HG02938 (cell line): ENCODE results near the gene NUP214.
"Not testable (repeated sequence)": the region's sequence is repeated elsewhere in the genome, so short reads cannot be mapped to it uniquely, and the experiment has no call there.

ENCODE experiments used
- ATAC-seq: cut with Tn5 transposase; IDR thresholded peaks from one replicate; pipeline ENCODE4 v1.9.1; 2021; ENCODE audit warnings: mild to moderate bottlenecking, moderate library complexity; ENCODE audit not compliant: unreplicated experiment

NUP214 gene

DNA sequence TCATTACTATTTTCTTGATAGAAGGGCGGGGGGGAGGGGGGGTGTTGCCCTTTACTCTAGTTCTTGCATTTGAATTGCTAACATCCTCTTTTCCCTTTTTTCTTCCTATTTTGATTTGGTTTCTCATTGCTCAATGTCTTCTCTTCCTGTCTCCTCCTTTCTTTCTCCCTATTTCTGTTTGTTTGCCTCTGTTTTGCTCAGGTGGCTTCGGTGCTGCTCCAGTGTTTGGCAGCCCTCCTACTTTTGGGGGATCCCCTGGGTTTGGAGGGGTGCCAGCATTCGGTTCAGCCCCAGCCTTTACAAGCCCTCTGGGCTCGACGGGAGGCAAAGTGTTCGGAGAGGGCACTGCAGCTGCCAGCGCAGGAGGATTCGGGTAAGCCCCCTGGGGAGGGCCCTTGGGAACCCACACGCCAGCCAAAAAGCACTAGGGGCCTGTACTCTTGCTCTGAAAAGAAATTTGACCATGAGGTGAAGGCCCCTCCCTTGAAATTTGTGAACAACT, 102.6 kb downstream of the NUP214 start:
- ATAC-seq = no peak

DNA sequence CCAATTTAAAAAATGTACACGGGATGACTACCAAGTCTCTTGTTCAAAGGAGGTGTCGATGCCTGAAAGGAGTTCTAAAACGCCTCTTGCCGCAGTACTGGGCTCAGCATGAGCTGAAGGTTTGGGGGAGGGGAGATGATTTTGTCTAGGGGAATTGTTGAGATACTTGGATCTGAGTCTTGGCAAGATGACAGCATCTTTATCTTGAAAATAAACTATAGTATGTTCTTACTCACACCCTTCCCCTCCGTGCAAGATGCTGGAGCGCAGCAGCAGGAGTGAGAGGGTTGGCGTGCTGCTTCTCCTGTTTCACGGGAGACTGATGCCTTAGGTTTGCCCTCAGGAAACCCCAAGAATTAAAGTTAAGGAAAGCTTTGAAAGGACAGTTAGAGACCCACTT, 103.6 kb downstream of the NUP214 start:
- ATAC-seq = no peak

DNA sequence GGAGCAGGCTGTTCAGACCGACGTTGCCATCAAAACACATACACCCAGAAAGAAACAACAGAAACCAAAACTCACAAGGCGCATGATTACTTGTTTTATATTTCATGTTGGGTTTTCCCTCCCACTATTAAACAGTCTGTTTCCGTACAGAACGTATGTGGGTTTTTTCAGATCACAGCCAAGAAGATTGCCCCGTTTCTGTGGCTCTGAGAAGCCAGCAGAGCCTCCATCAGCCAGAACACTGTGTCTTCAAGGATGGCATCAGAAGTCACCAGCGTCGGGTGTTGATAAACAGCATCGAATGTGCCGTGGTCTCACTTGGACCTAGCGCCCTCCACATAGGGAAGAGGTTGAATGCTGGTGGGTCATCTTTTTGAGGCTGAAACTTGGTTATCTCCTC, 108.2 kb downstream of the NUP214 start:
- ATAC-seq = no peak

DNA sequence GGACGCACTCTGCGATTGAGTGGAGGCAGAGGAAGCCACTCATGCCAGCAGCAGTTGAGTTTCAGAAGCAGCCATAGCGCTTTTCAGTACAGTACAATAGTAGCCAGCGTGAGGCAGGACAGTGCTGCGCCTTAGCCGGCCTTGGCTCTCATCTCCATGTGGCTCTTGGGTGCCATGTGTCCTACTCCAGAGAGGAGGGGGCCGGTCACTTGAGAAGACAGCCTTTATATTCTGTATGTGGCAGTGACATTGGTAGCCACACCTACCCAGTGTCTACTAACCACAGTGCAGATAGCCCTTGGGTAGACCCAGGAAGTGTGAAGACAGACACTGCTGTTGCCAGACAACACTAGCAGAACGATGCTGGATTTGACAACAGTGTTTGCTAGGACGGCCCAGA, 108.6 kb downstream of the NUP214 start:
- ATAC-seq = no peak

DNA sequence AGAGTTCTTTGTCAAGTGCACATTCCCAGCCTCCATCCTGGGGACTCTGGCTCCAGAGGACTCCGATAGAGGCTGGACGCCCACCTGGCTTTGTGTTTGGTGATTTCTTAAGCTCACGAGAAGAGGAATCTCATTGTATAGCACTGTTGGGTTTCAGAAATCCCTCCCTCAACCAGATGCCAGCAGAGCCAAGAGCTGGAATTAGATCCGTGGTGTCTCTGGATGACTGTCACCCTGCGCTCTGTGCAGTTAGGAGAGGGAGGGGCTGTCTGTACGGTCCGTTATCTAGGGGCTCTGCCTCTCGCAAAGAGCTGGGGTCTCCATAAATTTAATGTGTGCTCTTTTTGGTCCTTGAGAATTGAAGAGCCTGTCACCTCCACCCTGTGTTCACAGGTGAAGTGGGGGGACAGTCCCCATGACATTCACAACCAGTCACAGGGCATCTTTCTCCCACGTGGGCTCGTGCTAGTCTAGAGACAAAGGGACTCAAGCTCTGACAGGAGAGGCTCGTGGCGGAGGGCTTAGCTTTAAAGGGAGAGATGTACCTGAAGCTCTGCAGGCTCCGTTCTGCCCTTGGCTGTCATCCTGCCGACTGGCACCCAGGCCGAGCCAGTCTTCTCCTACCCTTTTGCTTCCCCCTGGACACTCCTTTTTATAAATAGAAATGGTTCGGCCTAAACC, 109.6 kb downstream of the NUP214 start:
- no peak for ATAC-seq

DNA sequence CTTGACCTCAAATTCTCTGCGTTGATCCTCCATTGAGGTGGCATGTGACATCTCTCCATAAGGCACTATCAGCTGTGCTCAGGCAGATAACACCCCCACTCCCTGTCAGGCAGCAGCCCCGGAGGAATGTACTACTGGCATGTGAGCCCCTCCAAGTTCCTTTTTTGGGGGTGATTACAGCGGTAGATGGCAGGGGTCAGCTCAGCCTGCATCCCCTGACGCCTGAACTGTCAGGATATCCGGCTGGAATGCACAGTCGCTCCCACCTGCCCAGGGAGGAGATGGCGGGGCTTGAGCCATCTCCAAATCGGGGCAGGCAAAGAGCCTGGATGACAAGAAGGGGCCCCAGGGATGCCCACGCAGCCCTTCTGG, 110.1 kb downstream of the NUP214 start:
- ATAC-seq = no peak

DNA sequence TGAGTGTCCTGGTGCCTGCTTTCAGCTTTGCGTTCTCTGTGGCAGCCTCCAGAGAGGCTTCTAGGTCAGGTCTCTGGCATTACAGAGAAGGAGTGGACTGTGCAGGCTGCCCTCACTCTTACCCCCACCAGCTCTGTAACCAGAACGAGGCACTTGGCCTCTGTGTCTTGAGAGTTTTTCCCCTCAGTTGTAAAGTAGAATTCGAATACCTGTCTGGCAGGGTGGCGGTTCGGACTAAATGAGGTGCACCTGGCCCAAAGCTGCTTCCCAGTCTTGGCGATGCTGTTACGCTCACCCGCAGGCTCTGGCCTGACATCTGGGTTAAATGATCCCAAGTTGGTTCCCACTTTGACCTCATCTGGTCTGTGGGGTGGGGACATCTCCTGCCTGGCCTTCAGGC, 110.8 kb downstream of the NUP214 start:
- no peak for ATAC-seq

DNA sequence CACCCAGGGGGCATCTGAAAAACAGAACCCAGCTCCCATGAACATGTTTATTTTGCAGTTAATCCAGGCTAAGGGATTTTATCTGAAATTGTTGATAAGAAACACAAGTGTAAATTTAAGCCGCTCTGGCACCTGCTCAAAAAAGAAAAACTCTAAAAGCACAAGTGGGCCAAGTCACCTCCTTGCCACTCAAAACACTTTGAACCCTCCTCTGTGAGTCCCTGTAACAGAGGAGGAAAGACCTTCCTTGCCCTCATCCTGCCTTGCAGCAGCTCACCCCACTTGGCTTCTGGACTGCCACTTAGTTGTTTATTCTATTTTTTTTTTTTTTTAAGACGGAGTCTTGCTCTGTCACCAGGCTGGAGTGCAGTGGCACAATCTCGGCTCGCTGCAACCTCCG, 111.4 kb downstream of the NUP214 start:
- no peak for ATAC-seq

DNA sequence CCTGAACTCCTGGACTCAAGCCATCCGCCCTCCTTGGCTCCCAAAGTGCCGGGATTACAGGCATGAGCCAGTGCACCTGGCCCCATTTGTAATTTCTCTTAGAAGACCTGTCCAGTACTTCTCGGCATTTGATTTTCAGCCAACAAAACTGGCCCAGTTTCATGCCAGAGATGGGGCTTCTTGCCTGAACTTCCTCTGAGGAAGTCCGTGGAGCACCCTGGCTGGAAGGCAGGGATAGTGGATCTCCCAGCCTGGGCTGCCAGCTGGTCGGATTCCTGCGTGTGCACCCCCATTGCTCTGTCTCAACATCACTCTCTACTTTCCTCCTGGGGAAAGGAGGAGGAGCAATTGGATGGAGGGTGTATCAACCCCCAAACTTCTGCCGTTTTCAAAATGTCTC, 111.9 kb downstream of the NUP214 start:
- no peak for ATAC-seq

DNA sequence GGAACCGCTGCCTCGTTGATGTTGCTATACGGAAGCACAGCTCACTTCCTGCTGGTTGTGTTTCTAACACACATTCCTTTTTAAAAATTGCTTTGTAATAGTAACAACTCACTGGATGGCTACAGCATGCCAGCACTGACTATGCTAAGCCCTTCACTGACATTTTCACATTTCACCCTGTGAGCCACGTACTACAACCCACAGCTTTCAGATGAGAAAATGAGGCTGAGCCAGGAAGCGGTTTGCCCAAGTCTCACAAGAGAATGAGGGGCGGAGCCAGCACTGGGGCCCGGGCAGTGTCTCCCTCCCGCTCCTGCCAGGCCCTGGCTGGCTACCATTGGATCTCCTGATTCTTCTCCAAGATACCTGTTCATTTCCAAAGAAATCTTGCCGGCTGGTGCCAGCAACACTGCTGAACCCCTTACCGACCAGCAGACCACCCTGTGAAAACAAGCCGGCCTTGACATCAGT, 112.6 kb downstream of the NUP214 start:
- ATAC-seq = peak; percentile 74

DNA sequence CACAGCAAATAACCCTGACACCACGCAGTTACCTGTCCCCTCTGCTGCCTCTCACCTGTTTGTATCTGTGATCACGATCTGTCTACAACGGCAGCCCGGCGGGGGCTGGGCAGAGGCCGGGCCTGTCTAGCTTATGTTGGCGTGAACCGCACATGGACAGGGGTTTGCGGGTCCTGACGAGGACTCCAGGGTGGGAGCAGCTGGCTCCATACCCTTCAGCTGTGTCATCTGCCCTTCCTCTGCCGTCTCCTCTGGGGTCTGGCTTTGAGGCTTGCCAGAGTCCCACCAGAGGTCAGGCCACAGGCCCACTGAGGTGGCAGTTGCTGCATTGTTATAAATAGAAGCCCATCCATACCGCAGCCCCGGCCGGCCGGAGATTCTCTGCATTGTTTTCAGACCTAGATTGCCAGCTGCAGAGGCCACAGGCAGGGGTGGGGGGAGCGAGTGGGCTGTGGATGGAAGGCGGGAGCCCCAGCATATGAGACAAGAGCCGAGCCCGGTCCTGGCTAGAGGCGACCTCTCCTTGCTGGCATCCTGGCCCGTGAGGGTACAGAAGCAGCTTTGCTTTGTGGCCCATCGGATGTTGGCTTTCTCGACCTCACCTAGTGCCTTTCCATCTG, 113.1 kb downstream of the NUP214 start:
- ATAC-seq = peak; percentile 5

DNA sequence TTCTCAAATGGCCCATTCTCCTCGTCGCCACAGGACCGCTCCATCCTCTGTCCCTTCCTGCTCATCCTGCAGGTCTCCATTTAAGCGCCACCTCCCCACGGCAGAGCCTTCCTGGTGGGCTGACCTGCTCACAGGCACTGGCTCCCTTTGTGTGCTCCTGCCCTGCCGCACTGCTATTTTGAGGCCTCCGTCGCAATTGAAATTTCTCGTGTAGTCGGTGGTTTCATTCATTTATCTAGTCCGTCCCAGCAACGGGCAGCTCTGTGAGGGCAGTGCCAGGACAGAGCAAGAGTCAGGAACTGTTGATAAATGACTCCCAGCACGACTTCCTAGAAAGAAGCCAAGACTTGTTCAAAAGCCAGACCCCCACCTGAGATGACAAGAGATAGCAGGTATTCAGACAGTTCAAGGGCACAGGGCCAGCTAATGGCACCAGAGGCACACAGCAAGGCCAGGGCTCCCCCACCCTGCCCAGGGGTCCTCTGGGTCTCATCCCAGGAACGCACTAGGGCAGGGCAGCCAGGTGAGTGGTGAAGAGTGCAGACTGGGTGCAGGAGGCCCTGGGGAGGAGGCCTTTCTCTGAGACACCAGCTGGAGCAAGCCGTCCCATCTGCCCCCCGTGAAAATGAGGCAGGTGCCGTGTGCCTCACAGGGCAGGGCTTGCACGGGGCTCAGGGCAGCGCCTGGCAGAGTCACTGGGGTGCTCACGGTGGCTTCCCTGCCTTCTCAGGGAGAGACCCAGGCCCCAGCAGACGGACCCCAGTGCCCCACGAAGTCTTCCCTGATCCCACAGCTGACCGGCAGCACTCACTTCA, 114.0 kb downstream of the NUP214 start:
- no peak for ATAC-seq

DNA sequence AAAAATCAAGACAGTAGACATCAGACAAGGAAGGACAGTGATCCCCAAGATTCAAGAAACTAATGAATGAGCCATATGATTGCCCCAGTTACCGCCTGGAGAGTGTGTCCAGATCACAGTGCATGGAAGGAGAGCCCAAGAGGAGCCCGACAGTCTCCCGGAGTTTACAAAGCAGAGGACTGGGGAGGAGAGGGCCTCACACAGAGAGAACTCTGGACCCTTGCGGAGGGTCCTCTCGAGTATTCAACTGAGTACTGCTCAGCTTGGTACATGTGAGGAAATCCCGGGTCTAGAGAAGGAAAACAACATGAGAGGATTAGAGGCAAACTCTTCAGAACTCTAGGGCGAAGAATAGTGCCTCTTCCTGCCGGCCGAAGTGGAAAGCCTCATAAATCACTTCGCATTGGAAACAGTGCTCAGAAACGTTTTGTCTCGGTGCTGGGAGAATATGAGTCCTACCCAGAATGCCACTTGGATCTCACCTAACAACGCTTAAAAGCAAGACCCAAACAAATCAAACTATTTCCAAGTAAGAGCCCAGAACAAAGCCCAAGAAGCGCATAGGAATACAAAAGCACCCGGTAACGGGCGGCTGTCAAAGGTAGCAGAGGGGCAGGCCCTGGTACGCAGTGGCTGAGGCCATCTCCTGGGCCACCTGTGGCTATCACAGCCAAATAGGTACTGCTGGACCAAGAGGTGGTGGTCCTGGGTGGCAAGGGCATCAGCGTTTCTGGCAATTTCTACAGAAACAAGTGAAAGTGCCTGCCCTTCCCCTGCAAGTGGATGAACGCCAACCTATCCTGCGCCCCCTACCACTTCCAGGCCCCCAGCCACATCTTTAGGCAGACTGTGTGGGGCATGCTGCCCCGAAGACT, 114.9 kb downstream of the NUP214 start:
- no peak for ATAC-seq

DNA sequence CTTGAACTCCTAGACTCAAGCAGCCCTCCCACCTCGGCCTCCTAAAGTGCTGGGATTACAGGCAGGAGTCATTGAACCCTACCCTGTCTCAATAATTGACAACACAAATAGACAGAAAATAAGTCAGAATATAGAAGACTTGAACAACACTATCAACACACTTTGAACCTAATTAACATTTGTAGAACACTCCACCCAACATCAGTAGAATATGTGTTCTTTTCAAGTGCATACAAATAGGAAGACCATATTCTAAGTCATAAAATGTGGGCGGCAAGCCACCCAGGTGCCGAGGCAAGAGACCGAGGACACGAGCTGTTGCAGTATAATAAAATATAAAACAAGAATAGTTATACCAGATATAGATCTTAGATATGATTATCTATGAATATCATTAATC, 118.9 kb downstream of the NUP214 start:
- ATAC-seq = not testable (repeated sequence)

DNA sequence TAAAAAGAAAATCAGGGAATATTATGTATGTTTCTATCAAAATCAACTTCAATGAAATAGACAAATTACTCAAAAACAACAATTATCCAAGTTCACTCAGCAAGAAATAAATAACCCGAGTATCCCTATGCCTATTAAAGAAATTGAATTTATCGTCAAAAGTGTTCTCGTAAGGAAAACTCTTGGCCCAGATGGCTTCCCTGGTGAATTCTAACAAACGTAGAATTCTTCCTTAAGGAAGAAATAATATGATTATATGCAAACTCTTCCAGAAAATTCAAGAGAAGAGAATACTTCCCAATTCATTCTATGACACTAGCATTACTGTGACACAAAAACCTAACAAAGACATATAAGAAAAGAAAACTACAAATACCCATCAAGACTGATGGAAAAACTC, 121.2 kb downstream of the NUP214 start:
- ATAC-seq = no peak

DNA sequence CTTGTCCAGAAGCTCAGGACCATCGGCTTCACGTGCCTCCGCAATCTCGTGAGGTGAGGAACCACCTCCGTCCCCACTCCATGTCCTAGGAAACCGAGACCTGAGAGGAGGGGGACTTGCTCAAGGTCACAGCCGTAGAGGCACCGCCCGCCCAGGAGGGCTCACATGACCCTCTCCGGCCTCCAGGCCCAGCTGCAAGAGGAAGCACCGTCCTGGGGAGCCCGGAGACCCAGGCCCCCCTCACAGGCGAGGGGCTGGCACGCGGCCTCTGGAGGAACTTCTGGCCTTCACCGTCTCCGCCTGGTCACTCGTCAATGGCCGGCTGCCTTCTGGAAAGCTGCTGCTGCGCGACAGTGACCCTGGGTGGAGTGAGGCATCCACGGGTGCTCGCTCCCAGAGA, 126.7 kb downstream of the NUP214 start:
- ATAC-seq = no peak

DNA sequence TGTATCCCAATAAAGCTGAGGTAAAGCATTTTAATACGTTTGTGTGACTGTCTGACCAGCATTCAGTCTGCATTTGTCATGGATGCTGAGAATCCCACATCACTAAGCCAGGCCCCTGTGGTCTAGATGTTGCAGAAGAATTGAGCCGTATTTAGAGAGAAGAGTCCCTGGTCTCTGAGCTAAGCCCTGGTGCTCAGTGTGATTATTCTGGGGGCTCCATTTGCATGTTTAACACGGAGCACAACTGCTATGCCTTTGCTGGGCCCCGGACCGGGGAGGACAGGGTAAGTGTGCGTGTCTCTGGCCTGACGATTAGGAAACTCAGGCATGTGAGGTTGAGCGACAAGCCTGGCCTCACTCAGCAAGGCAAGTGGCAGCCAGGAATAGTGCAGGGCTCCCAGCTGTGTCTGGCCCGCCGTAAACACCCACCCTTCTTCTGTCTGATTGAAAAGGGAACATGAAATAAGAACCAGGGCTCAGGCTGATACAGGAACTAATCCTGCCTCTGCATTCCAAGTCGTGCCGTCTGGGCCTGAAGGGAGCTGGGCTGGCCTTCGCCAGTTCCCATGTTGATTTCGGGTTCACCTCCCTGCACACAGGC, 128.6 kb downstream of the NUP214 start:
- ATAC-seq = no peak

DNA sequence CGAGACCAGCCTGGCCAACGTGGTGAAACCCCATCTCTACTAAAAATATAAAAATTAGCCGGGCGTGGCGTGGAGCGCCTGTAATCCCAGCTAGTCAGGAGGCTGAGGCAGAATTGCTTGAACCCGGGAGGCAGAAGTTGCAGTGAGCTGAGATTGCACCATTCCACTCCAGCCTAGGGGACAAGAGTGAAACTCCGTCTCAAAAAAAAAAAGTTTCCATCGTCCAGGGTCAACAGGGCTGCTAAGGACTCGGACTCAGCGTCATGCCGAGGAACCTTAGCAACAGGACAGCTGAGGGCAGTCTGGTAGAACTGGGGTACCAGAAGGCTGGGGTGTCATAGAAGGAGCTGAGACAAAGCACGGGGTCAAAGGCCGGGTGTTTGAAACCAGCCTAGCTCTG, 129.2 kb downstream of the NUP214 start:
- no peak for ATAC-seq

DNA sequence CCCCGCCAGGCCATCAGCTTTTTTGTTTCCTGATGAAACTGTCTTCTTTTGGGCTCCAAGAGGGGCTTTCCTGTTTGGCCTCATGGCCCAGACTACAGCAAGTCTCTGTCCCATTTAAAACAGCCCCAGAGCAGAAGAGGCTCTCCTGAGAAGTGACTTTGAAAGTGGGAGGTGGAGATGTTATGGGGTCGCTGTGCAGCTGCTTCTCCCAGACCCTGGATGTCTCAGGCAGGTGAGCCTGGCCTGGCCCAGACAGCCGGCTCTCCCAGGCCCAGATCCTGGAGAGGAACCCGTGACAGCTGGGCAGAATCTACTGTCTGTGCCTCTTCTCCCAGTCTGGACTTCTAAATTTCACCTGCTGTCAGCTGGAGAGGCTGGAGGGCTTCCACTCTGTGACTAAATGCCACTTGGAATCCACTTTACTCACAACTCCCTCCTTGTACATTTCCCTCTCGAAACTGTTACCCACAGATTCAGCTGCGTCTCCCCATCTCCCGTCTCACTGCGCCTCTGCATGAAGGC, 130.4 kb downstream of the NUP214 start:
- no peak for ATAC-seq
